ENCODE measurements around the gene FNDC7. TPM values are rescaled to one million over a fixed set of nuclear protein-coding genes. Genes with fewer than 3 reads are reported as not detected.

The FNDC7 gene
- total and polyA plus RNA-seq, 9 of the 15 experiments (the other 6 are each of a cell fraction or from before 2014, with no cell fraction given): not detected

DNA sequence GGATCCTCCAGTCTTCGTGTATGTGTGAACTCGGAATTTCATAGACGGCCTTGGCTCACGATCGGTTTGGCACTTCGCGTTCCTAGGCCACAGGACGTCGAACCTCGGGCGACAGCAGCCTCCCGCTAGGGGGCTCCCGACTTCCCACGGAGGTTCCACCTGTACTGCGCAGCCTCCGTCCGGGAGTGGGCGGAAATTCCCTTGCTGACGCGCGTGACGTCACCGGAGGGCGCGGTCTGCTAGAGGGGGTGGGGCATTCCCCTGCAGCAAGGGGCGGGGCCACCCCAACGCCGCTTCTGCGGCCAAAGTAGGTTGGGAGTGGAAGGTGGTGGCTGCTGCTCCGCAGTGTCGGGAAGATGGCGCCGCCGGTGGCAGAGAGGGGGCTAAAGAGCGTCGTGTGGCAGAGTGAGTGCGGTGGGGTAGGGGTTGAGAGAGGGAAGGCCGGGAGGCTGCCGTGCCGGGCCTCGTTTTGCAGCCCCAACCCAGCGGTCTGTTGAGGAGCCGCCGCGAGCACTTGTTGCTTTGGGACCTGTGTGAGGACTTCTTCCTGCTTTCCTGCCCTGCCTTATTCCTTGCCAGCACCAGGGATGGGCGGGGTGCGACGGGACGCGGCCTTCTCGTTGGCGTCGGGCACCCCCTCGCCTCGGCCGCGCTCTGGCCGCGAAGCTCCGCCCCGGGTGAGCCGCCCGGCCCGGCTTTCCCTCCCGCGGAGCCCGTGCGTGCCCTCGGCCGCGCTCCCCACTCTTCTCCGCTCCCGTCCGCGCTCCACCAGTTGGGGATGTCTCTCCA, 33.9 kb downstream of the FNDC7 start, which contains the start of gene STXBP3 (continued):
- TF ChIP-seq CEBPZ (IDR thresholded peaks at IDR 0.05; ENCODE audit: borderline replicate concordance, low read depth, low read length) (no peak), KAT8 (IDR thresholded peaks at IDR 0.05; ENCODE audit: low read depth) (no peak), NFIC (IDR thresholded peaks at IDR 0.05) (peak; percentile 94), ZKSCAN1 (IDR thresholded peaks at IDR 0.05; ENCODE audit: low read depth, low read length) (peak; percentile 11; the same call in 1 of the 2 replicates), U2AF1 (optimal IDR thresholded peaks at IDR 0.05; ENCODE audit: low read depth, low read length) (peak; percentile 50), KLF16 (IDR thresholded peaks at IDR 0.05) (peak; percentile 72), ZC3H4 (CRISPR knock-in tag; IDR thresholded peaks at IDR 0.05; ENCODE audit: borderline replicate concordance) (peak; percentile 92), ZNF785 (CRISPR knock-in tag; IDR thresholded peaks at IDR 0.05) (no peak), NFRKB (IDR thresholded peaks at IDR 0.05; ENCODE audit: low read depth) (peak; percentile 90), ZNF133 (CRISPR knock-in tag; IDR thresholded peaks at IDR 0.05) (no peak), PURB (CRISPR knock-in tag; IDR thresholded peaks at IDR 0.05; ENCODE audit: low read depth) (no peak), RB1 (IDR thresholded peaks at IDR 0.05; ENCODE audit: low read depth) (0 out of 2 replicates have a peak, but pooled peaks have one; percentile 81), GATA2 (CRISPR knock-in tag; IDR thresholded peaks at IDR 0.05) (no peak), HMGXB4 (CRISPR knock-in tag; IDR thresholded peaks at IDR 0.05) (no peak; the same call in 1 of the 2 replicates), NR2F6 (CRISPR knock-in tag; IDR thresholded peaks at IDR 0.05) (no peak), ZNF140 (CRISPR knock-in tag; IDR thresholded peaks at IDR 0.05) (no peak), ZNF77 (CRISPR knock-in tag; IDR thresholded peaks at IDR 0.05) (no peak), ZNF184 (CRISPR knock-in tag; IDR thresholded peaks at IDR 0.05) (no peak)
- TF ChIP-seq, protein P1, sequence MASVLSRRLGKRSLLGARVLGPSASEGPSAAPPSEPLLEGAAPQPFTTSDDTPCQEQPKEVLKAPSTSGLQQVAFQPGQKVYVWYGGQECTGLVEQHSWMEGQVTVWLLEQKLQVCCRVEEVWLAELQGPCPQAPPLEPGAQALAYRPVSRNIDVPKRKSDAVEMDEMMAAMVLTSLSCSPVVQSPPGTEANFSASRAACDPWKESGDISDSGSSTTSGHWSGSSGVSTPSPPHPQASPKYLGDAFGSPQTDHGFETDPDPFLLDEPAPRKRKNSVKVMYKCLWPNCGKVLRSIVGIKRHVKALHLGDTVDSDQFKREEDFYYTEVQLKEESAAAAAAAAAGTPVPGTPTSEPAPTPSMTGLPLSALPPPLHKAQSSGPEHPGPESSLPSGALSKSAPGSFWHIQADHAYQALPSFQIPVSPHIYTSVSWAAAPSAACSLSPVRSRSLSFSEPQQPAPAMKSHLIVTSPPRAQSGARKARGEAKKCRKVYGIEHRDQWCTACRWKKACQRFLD (CRISPR knock-in tag; IDR thresholded peaks at IDR 0.05): peak; percentile 84; the same call in 1 of the 2 replicates
- TF ChIP-seq, protein P2, sequence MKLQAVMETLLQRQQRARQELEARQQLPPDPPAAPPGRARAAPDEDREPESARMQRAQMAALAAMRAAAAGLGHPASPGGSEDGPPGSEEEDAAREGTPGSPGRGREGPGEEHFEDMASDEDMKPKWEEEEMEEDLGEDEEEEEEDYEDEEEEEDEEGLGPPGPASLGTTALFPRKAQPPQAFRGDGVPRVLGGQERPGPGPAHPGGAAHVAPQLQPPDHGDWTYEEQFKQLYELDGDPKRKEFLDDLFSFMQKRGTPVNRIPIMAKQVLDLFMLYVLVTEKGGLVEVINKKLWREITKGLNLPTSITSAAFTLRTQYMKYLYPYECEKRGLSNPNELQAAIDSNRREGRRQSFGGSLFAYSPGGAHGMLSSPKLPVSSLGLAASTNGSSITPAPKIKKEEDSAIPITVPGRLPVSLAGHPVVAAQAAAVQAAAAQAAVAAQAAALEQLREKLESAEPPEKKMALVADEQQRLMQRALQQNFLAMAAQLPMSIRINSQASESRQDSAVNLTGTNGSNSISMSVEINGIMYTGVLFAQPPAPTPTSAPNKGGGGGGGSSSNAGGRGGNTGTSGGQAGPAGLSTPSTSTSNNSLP (IDR thresholded peaks at IDR 0.05; ENCODE audit: borderline replicate concordance, low read depth, low read length): peak; percentile 41; the same call in 1 of the 2 replicates
